ENCODE results near the gene MTRF1. TPM values are rescaled to one million over a fixed set of nuclear protein-coding genes. Genes with fewer than 3 reads are reported as not detected.
A peak's percentile ranks its signal among the peaks of the same experiment; 100 is the strongest.

The MTRF1 gene
- total RNA-seq, 5 donors from 2014 or later (not counting 1 experiment from before 2014, with no cell fraction given) = 22.1 to 35.5 (median 26.6) TPM

GRCh38 chr13:41236369-41236768, 27.0 kb downstream of the MTRF1 start:
- WGBS (ENCODE audit: insufficient coverage) = no CpG with 5 or more reads among the region's 1 CpG
- Mint-ChIP-seq H3K36me3 (peaks cover 53% of the 10 kb centered on the region), H3K4me1 (peaks cover 2 to 15% (median 10%) of the 10 kb centered on the region in 3 donors), H3K27me3 (no peaks in the 10 kb centered on the region), H3K9me3 (no peaks in the 10 kb centered on the region), H3K27ac (no peak overlapping the region), H3K4me3 (no peak overlapping the region)
- H3K9me3 ChIP-seq = no peaks in the 10 kb centered on the region
- peaks cover 0 to 3% of the 10 kb centered on the region in 2 experiments for H3K4me1 ChIP-seq (ENCODE audit: control insufficient read depth in 1 of 2, extremely low read depth in 1 of 2, insufficient read depth in 2 of 2, low read length in 2 of 2)
- ChIA-PET CTCF (no interaction called here), POLR2A (no interaction called here)
- ATAC-seq (replicated peaks in 1 of 4) = no peak
- no peak for DNase-seq
- peaks cover 0 to 19% of the 10 kb centered on the region in 2 donors for H3K36me3 ChIP-seq (ENCODE audit: control insufficient read depth in 2 of 2, extremely low read depth in 1 of 2, insufficient read depth in 1 of 2, low read length in 1 of 2)
- H3K27ac ChIP-seq (ENCODE audit: low read length) = no peak overlapping the region
- H3K4me3 ChIP-seq (ENCODE audit: control insufficient read depth in 1 of 2, extremely low read depth in 1 of 2, low read length in 1 of 2) = no peak overlapping the region
- no peaks in the 10 kb centered on the region for H3K27me3 ChIP-seq (replicated peaks in 1 of 2; ENCODE audit: control insufficient read depth in 2 of 2, extremely low read depth in 1 of 2, insufficient read depth in 2 of 2, low read length in 1 of 2)

GRCh38 chr13:41232578-41233480, 30.5 kb downstream of the MTRF1 start:
- Mint-ChIP-seq H3K27ac (no peak overlapping the region), H3K36me3 (peaks cover 52% of the 10 kb centered on the region), H3K9me3 (no peaks in the 10 kb centered on the region), H3K4me1 (peaks cover 2 to 15% (median 10%) of the 10 kb centered on the region in 3 donors), H3K27me3 (no peaks in the 10 kb centered on the region), H3K4me3 (no peak overlapping the region)
- H3K36me3 ChIP-seq (ENCODE audit: control insufficient read depth in 2 of 2, extremely low read depth in 1 of 2, insufficient read depth in 1 of 2, low read length in 1 of 2) = peaks cover 0 to 16% of the 10 kb centered on the region in 2 donors
- H3K4me3 ChIP-seq (ENCODE audit: control insufficient read depth in 1 of 2, extremely low read depth in 1 of 2, low read length in 1 of 2) = no peak overlapping the region
- H3K4me1 ChIP-seq (ENCODE audit: control insufficient read depth in 1 of 2, extremely low read depth in 1 of 2, insufficient read depth in 2 of 2, low read length in 2 of 2) = peaks cover 0 to 3% of the 10 kb centered on the region in 2 experiments
- no peaks in the 10 kb centered on the region for H3K27me3 ChIP-seq (replicated peaks in 1 of 2; ENCODE audit: control insufficient read depth in 2 of 2, extremely low read depth in 1 of 2, insufficient read depth in 2 of 2, low read length in 1 of 2)
- 83% methylated on average over 1 of the region's 4 CpGs for WGBS (ENCODE audit: insufficient coverage)
- ATAC-seq (replicated peaks in 1 of 4) (no peak), DNase-seq (no peak)
- CTCF ChIA-PET = interaction anchor here in 1 of 2 donors (0.5 kb wide), 1 partner anchor 1021 kb away, joined by 4 read pairs; no protein-coding TSS in a partner anchor
- POLR2A ChIA-PET = interaction anchor here in 1 of 2 donors (0.5 kb wide), 1 partner anchor 65 kb away, joined by 3 read pairs; no protein-coding TSS in a partner anchor
- no peaks in the 10 kb centered on the region for H3K9me3 ChIP-seq
- H3K27ac ChIP-seq (ENCODE audit: low read length) = no peak overlapping the region

GRCh38 chr13:41231786-41232185, 31.6 kb downstream of the MTRF1 start:
- Histone ChIP-seq H3K9me3 (no peaks in the 10 kb centered on the region), H3K36me3 (ENCODE audit: control insufficient read depth in 2 of 2, extremely low read depth in 1 of 2, insufficient read depth in 1 of 2, low read length in 1 of 2) (peaks cover 0 to 16% of the 10 kb centered on the region in 2 donors), H3K4me1 (ENCODE audit: control insufficient read depth in 1 of 2, extremely low read depth in 1 of 2, insufficient read depth in 2 of 2, low read length in 2 of 2) (peaks cover 0 to 3% of the 10 kb centered on the region in 2 experiments), H3K27ac (ENCODE audit: low read length) (no peak overlapping the region), H3K27me3 (replicated peaks in 1 of 2; ENCODE audit: control insufficient read depth in 2 of 2, extremely low read depth in 1 of 2, insufficient read depth in 2 of 2, low read length in 1 of 2) (no peaks in the 10 kb centered on the region), H3K4me3 (ENCODE audit: control insufficient read depth in 1 of 2, extremely low read depth in 1 of 2, low read length in 1 of 2) (no peak overlapping the region)
- Mint-ChIP-seq H3K4me1 (peaks cover 2 to 15% (median 10%) of the 10 kb centered on the region in 3 donors), H3K27ac (no peak overlapping the region), H3K4me3 (no peak overlapping the region), H3K36me3 (peaks cover 52% of the 10 kb centered on the region), H3K27me3 (no peaks in the 10 kb centered on the region), H3K9me3 (no peaks in the 10 kb centered on the region)
- ChIA-PET POLR2A (interaction anchor here in 1 of 2 donors (0.7 to 1.0 kb wide), 2 partner anchors 18 to 171 kb away, joined by 3 to 6 read pairs; no protein-coding TSS in a partner anchor), CTCF (interaction anchor here (0.5 to 0.7 kb wide), 2 partner anchors 1022 to 1526 kb away, joined by 3 to 4 read pairs; no protein-coding TSS in a partner anchor)
- 75% methylated on average over 3 of the region's 3 CpGs for WGBS (ENCODE audit: insufficient coverage)
- DNase-seq (peak in 1 of 35 experiments; percentile 8), ATAC-seq (replicated peaks in 1 of 4) (no peak)

- DNase-seq (no peak), ATAC-seq (replicated peaks in 1 of 4) (no peak)
- no peak overlapping the region for H3K4me3 Mint-ChIP-seq
- CTCF ChIA-PET = no interaction called here
- H3K4me1 Mint-ChIP-seq = peaks cover 2 to 15% (median 10%) of the 10 kb centered on the region in 3 donors
- Histone ChIP-seq H3K4me3 (ENCODE audit: control insufficient read depth in 1 of 2, extremely low read depth in 1 of 2, low read length in 1 of 2) (no peak overlapping the region), H3K9me3 (no peaks in the 10 kb centered on the region), H3K4me1 (ENCODE audit: control insufficient read depth in 1 of 2, extremely low read depth in 1 of 2, insufficient read depth in 2 of 2, low read length in 2 of 2) (peaks cover 0 to 3% of the 10 kb centered on the region in 2 experiments), H3K36me3 (ENCODE audit: control insufficient read depth in 2 of 2, extremely low read depth in 1 of 2, insufficient read depth in 1 of 2, low read length in 1 of 2) (peaks cover 0 to 17% of the 10 kb centered on the region in 2 donors), H3K27me3 (replicated peaks in 1 of 2; ENCODE audit: control insufficient read depth in 2 of 2, extremely low read depth in 1 of 2, insufficient read depth in 2 of 2, low read length in 1 of 2) (no peaks in the 10 kb centered on the region), H3K27ac (ENCODE audit: low read length) (no peak overlapping the region)
- no CpG with 5 or more reads among the region's 2 CpGs for WGBS (ENCODE audit: insufficient coverage)
- POLR2A ChIA-PET = interaction anchor here (0.5 to 1.0 kb wide), 3 partner anchors 19 to 334 kb away, joined by 3 to 6 read pairs (median 3); no protein-coding TSS in a partner anchor
- no peaks in the 10 kb centered on the region for H3K27me3 Mint-ChIP-seq
- H3K9me3 Mint-ChIP-seq = no peaks in the 10 kb centered on the region
- H3K27ac Mint-ChIP-seq = peak overlapping the region in 1 of 2 donors; percentile 16
- H3K36me3 Mint-ChIP-seq = peaks cover 52% of the 10 kb centered on the region
Measured at GRCh38 chr13:41231025-41231677, 32.2 kb downstream of the MTRF1 start.

- Histone ChIP-seq H3K9me3 (no peaks in the 10 kb centered on the region), H3K27ac (ENCODE audit: low read length) (no peak overlapping the region), H3K27me3 (replicated peaks in 1 of 2; ENCODE audit: control insufficient read depth in 2 of 2, extremely low read depth in 1 of 2, insufficient read depth in 2 of 2, low read length in 1 of 2) (no peaks in the 10 kb centered on the region), H3K36me3 (ENCODE audit: control insufficient read depth in 2 of 2, extremely low read depth in 1 of 2, insufficient read depth in 1 of 2, low read length in 1 of 2) (peaks cover 0 to 18% of the 10 kb centered on the region in 2 donors), H3K4me3 (ENCODE audit: control insufficient read depth in 1 of 2, extremely low read depth in 1 of 2, low read length in 1 of 2) (no peak overlapping the region), H3K4me1 (ENCODE audit: control insufficient read depth in 1 of 2, extremely low read depth in 1 of 2, insufficient read depth in 2 of 2, low read length in 2 of 2) (peaks cover 0 to 3% of the 10 kb centered on the region in 2 experiments)
- Mint-ChIP-seq H3K27me3 (no peaks in the 10 kb centered on the region), H3K36me3 (peaks cover 45% of the 10 kb centered on the region), H3K4me3 (no peak overlapping the region), H3K27ac (no peak overlapping the region), H3K4me1 (peaks cover 2 to 15% (median 10%) of the 10 kb centered on the region in 3 donors), H3K9me3 (no peaks in the 10 kb centered on the region)
- DNase-seq (no peak), ATAC-seq (replicated peaks in 1 of 4) (no peak)
- ChIA-PET POLR2A (no interaction called here), CTCF (interaction anchor here in 1 of 2 donors (0.7 kb wide), 1 partner anchor 176 kb away, joined by 3 read pairs; no protein-coding TSS in a partner anchor)
Measured at GRCh38 chr13:41229356-41229755, 34.0 kb downstream of the MTRF1 start.

Data from T-cell (primary cell).